H1 (cell line): ENCODE data around the gene MUSTN1. TPM values are rescaled to one million over a fixed set of nuclear protein-coding genes. Genes with fewer than 3 reads are reported as not detected.

Source experiments
- PHF8 ChIP-seq: fragments of 200-600 bp; sonication (generic); conservative IDR thresholded peaks from 2 replicates; pipeline ENCODE4 v1.7.1; 2012; ENCODE audit warnings: low read depth, mild to moderate bottlenecking, inconsistent platforms, low read length, moderate library complexity
- TEAD4 ChIP-seq: IDR thresholded peaks from 2 replicates; pipeline ENCODE4 v1.6.1; 2012; ENCODE audit warnings: low read depth, low read length, inconsistent platforms, mixed read lengths
- polyA plus RNA-seq, 7 experiments: library from polyadenylated mRNA; depleted of rRNA in 3 of 7; stranded (reverse) in 5 of 7; unstranded in 2 of 7; fragments of >200 nt in 5 of 7; fragments of 200-250 nt in 2 of 7; gene quantifications; 1 replicate in 5 of 7; 2 replicates in 1 of 7; 4 replicates in 1 of 7; pipeline versions ENCODE4 v1.2.1 to v1.2.3, GENCODE V29; 2011 to 2013; ENCODE audit warnings: missing spikeins in 2 of 7, mixed read lengths in 2 of 7
- total RNA-seq: library from RNA; stranded (reverse); fragmentation: NEBNext Ultra II Directional; extraction: Animal tissue kit (Norgen Biotek cat#: 25700); gene quantifications from 2 replicates; pipeline ENCODE4 v1.2.1, GENCODE V29; 2021

The MUSTN1 gene
- total and polyA plus RNA-seq, 2 of the 8 experiments (the other 6 are each of a cell fraction or from before 2014, with no cell fraction given), result 1.1 to 2.4 TPM

DNA sequence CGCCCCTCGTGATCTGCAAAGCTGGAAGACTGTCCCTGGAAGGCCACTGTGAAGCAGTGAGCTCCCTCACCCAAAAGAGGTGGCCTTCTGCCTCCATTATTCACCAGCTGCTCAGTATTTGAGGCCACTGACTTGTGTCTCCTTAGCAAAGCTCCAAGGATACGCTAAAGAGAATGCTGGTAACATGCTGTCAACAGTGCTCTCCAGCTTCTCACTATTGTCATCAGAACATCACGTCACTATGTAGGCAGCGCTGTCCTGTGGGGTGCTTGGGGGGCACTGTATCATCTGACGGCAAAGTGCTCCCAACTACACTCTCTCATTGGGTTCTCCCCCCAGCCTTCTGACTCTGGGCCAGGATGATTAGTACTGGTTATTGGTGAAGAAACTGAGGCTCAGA is 18.6 kb downstream of the MUSTN1 start (continued):
- no peak for TF ChIP-seq PHF8
- no peak for TF ChIP-seq TEAD4
